Epithelial cell of proximal tubule (primary cell): ENCODE results near the gene DLG5. TPM values are rescaled to one million over a fixed set of nuclear protein-coding genes. Genes with fewer than 3 reads are reported as not detected.

Source experiments
- DNase-seq: peaks from one replicate; pipeline ENCODE4 v3.0.0-alpha.2; 2011; ENCODE audit warnings: low read depth
- H3K4me3 ChIP-seq: 2 replicates; pipeline ENCODE4 v1.5.1; 2011; ENCODE audit warnings: low read depth, mild to moderate bottlenecking, low read length
- CTCF ChIP-seq: conservative IDR thresholded peaks from 2 replicates; pipeline ENCODE4 v1.5.1; 2012; ENCODE audit warnings: low read depth, mild to moderate bottlenecking, low read length
- total RNA-seq: library from RNA; depleted of rRNA; stranded (reverse); fragments of >200 nt; gene quantifications from 2 replicates; pipeline ENCODE4 v1.2.3, GENCODE V29; 2015

DLG5 gene
- total RNA-seq, 1 donor from 2014 or later: 23.4 TPM

- DNase-seq: no peak
- no peak overlapping the region for H3K4me3 ChIP-seq
- TF ChIP-seq CTCF: no peak
These were observed 132.1 kb downstream of the DLG5 start for GRCh38 chr10:77794256-77795142.

- DNase-seq: no peak
- TF ChIP-seq CTCF: no peak
- no peak overlapping the region for H3K4me3 ChIP-seq
These were observed 132.7 kb downstream of the DLG5 start for GRCh38 chr10:77793831-77794230.

GRCh38 chr10:77792155-77792554 is 134.4 kb downstream of the DLG5 start:
- DNase-seq: no peak
- H3K4me3 ChIP-seq: no peak overlapping the region
- TF ChIP-seq CTCF: no peak

GRCh38 chr10:77791506-77791905 is 135.0 kb downstream of the DLG5 start:
- no peak overlapping the region for H3K4me3 ChIP-seq
- DNase-seq: no peak
- no peak for TF ChIP-seq CTCF

GRCh38 chr10:77789861-77790260 is 136.7 kb downstream of the DLG5 start:
- no peak for TF ChIP-seq CTCF
- no peak for DNase-seq
- H3K4me3 ChIP-seq: no peak overlapping the region

DNA sequence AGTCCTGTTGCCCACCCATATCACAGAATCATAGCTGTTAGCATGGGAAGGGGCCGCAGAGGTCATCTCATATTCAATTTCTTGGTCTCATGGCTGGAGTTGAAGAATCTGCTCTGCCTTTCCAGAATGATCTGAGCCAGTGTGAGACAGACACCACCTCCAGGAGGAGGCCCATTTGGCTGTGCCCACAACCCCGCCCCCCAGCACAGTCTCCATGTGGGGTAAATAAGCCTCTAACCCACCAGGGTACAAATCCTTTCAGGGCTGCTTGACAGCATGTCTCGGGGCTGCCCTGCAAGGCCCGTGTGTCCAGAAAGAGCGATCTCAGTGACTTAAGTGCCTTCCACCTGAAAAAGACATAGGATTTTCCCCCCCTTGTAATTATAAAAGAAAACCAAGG is 137.5 kb downstream of the DLG5 start:
- no peak for TF ChIP-seq CTCF
- DNase-seq: no peak
- H3K4me3 ChIP-seq: no peak overlapping the region
